Right lobe of liver (tissue), 4 donors: ENCODE data around the gene SMIM35.

Experiments used
- POLR2A ChIP-seq: fragments of 450-650 bp; IDR thresholded peaks from one replicate; pipeline ENCODE4 v1.6.1; 2017; ENCODE audit warnings: antibody characterized with exemption, mild to moderate bottlenecking
- TF ChIP-seq, protein P1 (sequence below), 4 donors: fragments of 200-600 bp in 3 of 4; fragments of 450-650 bp in 1 of 4; IDR thresholded peaks; one replicate each; pipeline versions ENCODE4 v1.5.1 to v1.8.0; 2016 to 2022; ENCODE audit warnings: antibody characterized with exemption in 4 of 4, mild to moderate bottlenecking in 2 of 4
- donor health status: DM: no; HTN: no; CAD: no.
- donor health status: DM: no; HTN: no; CAD: no.
- donor health status: DM: no; HTN: yes; CAD: no.

DNA sequence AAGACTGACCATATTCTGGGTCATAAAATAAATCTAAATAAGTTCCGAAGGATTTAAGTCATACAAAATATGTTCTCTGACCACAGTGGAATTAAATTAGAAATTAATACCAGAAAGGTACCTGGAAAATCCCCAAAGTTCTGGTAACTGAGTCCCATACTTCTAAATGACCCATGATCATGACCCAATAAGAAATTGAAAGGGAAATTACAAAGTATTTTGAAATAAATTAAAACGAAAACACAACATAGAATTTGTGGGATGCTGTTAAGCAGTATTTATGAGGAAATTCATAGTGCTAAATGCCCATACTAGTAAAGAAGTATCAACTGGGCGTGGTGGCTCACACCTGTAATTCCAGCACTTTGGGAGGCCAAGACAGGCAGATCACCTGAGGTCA is 123.9 kb downstream of the SMIM35 start:
- TF ChIP-seq, protein P1, sequence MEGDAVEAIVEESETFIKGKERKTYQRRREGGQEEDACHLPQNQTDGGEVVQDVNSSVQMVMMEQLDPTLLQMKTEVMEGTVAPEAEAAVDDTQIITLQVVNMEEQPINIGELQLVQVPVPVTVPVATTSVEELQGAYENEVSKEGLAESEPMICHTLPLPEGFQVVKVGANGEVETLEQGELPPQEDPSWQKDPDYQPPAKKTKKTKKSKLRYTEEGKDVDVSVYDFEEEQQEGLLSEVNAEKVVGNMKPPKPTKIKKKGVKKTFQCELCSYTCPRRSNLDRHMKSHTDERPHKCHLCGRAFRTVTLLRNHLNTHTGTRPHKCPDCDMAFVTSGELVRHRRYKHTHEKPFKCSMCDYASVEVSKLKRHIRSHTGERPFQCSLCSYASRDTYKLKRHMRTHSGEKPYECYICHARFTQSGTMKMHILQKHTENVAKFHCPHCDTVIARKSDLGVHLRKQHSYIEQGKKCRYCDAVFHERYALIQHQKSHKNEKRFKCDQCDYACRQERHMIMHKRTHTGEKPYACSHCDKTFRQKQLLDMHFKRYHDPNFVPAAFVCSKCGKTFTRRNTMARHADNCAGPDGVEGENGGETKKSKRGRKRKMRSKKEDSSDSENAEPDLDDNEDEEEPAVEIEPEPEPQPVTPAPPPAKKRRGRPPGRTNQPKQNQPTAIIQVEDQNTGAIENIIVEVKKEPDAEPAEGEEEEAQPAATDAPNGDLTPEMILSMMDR (IDR thresholded peaks at IDR 0.05), result no peak
- TF ChIP-seq POLR2A, result no peak
